Gastrocnemius medialis (tissue), 4 donors: ENCODE data around the gene CORT. TPM values are rescaled to one million over a fixed set of nuclear protein-coding genes. Genes with fewer than 3 reads are reported as not detected.

Experiments
- ATAC-seq, 2 donors: fragments of 150-250 bp; one replicate each; pipeline ENCODE4 v1.9.1; 2016
- DNase-seq, 2 donors: peaks; one replicate each; pipeline ENCODE4 v3.0.0-alpha.2; 2019
- H3K27ac ChIP-seq, 4 donors: fragments of 200-600 bp; sonication (generic); 1 replicate in 1 of 4; 2 replicates in 3 of 4; pipeline ENCODE4 v1.5.1; 2016 to 2018; ENCODE audit warnings: mild to moderate bottlenecking in 2 of 4, moderate library complexity in 1 of 4
- H3K27me3 ChIP-seq, 3 donors: fragments of 200-600 bp; sonication (generic) in 2 of 3; 1 replicate in 1 of 3; 2 replicates in 2 of 3; pipeline versions ENCODE4 v1.5.1 to v1.6.0; 2016 to 2019; ENCODE audit warnings: mild to moderate bottlenecking in 1 of 3, moderate library complexity in 1 of 3
- H3K36me3 ChIP-seq, 2 donors: fragments of 200-600 bp; sonication (generic) in 1 of 2; one replicate each; pipeline ENCODE4 v1.5.1; 2017 to 2018
- H3K4me1 ChIP-seq, 2 donors: fragments of 200-600 bp; sonication (generic) in 1 of 2; one replicate each; pipeline ENCODE4 v1.5.1; 2016 to 2017; ENCODE audit warnings: mild to moderate bottlenecking in 2 of 2
- H3K4me3 ChIP-seq, 4 donors: fragments of 200-600 bp; sonication (generic) in 3 of 4; 1 replicate in 1 of 4; 2 replicates in 3 of 4; pipeline ENCODE4 v1.5.1; 2016 to 2019; ENCODE audit warnings: mild to moderate bottlenecking in 2 of 4
- H3K9me3 ChIP-seq, 3 donors: fragments of 200-600 bp; sonication (generic) in 2 of 3; 1 replicate in 1 of 3; 2 replicates in 2 of 3; pipeline ENCODE4 v1.5.1; 2016 to 2019
- POLR2A ChIP-seq, 2 donors: fragments of 450-650 bp; IDR thresholded peaks; one replicate each; pipeline ENCODE4 v1.6.1; 2017; ENCODE audit warnings: antibody characterized with exemption in 2 of 2, mild to moderate bottlenecking in 2 of 2, moderate library complexity in 2 of 2
- in situ Hi-C, 4 donors: fragments of 200-750 bp; cut with MboI; loops; one replicate each; pipeline versions ENCODE4 v1.15.0 to v1.8.0; 2017; ENCODE audit warnings: low sequenced_read_pairs in 4 of 4
- intact Hi-C: fragments of 100-400 bp; cut with DNase I; formaldehyde crosslinking; loops from one replicate; pipeline ENCODE4 v1.15.1; 2023; ENCODE audit warnings: low total_unique reads
- total RNA-seq, 4 donors: library from RNA; depleted of rRNA; stranded (reverse); fragments of >200 nt; gene quantifications; one replicate each; pipeline versions ENCODE4 v1.1.0 to v1.2.3, GENCODE V29; 2016
- TF ChIP-seq, protein P1 (sequence below), 5 experiments: fragments of 450-650 bp in 3 of 5; fragments of 200-600 bp in 2 of 5; sonication (generic) in 2 of 5; IDR thresholded peaks in 4 of 5; conservative IDR thresholded peaks in 1 of 5; 1 replicate in 4 of 5; 2 replicates in 1 of 5; pipeline ENCODE4 v1.5.1; 2016 to 2019; ENCODE audit warnings: antibody characterized with exemption in 5 of 5, mild to moderate bottlenecking in 3 of 5, moderate library complexity in 3 of 5

Gene CORT
- total RNA-seq, 4 donors from 2014 or later = 0.46 TPM; not detected in 3

DNA sequence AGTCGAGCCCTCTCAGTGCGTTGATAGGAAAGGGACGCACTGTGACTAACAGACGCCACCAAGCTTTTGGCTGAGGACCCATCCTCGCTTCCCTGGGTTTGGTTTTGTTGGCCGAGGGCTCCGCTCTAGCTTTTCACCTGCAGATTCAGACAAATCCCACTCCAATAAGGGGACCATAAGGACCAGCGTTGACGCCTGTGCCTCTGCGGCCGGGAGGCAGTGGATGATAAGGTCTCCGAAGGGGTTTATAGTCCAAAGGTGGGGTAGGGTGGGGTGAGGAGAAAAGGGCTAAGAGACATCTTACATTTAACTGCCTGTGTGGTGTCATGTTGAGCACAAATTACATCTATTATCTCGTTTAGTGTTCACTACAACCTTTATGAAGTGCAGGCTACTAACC lies 25.7 kb downstream of the CORT start:
- H3K9me3 ChIP-seq = no peaks in the 10 kb centered on the region
- TF ChIP-seq POLR2A (IDR thresholded peaks at IDR 0.05) = no peak
- TF ChIP-seq, protein P1, sequence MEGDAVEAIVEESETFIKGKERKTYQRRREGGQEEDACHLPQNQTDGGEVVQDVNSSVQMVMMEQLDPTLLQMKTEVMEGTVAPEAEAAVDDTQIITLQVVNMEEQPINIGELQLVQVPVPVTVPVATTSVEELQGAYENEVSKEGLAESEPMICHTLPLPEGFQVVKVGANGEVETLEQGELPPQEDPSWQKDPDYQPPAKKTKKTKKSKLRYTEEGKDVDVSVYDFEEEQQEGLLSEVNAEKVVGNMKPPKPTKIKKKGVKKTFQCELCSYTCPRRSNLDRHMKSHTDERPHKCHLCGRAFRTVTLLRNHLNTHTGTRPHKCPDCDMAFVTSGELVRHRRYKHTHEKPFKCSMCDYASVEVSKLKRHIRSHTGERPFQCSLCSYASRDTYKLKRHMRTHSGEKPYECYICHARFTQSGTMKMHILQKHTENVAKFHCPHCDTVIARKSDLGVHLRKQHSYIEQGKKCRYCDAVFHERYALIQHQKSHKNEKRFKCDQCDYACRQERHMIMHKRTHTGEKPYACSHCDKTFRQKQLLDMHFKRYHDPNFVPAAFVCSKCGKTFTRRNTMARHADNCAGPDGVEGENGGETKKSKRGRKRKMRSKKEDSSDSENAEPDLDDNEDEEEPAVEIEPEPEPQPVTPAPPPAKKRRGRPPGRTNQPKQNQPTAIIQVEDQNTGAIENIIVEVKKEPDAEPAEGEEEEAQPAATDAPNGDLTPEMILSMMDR (IDR thresholded peaks at IDR 0.05 in 4 of 5, conservative IDR thresholded peaks at IDR 0.05 in 1 of 5) = no peak
- in situ Hi-C loops (no loop called here), intact Hi-C loops (loop anchor here (2.0 kb wide), 1 partner anchor 77 kb away; the partner anchor contains the start of gene PGD)
- no peaks in the 10 kb centered on the region for H3K27me3 ChIP-seq
- peak overlapping the region; percentile 77 to 100 (median 84) for H3K4me3 ChIP-seq
- no peak for DNase-seq
- no peaks in the 10 kb centered on the region for H3K36me3 ChIP-seq
- H3K4me1 ChIP-seq = peaks cover 30 to 31% of the 10 kb centered on the region in 2 donors
- H3K27ac ChIP-seq = peak overlapping the region; percentile 85 to 96 (median 92)
- peak in 1 of 2 donors; percentile 2 for ATAC-seq

DNA sequence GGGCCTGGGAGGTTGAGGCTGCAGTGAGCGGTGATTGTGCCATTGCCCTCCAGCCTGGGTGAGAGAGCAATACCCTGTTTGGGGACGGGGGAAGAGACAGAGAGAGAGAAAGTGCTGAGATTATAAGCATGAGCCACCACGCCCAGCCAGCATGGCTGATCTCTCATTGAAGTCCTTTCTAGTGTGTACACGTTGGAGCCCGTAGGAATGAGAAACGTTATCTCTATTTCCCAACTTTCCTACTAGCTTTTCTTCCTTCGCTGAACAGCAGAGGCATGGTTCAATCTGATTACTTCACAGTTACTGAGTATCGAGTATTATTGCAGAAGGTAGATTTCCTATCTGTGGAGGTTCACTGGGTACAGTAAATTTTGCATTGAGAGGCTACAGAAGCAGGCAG lies 29.5 kb downstream of the CORT start:
- DNase-seq = no peak
- no peak for TF ChIP-seq POLR2A (IDR thresholded peaks at IDR 0.05)
- TF ChIP-seq, protein P1 (IDR thresholded peaks at IDR 0.05 in 4 of 5, conservative IDR thresholded peaks at IDR 0.05 in 1 of 5) = no peak
- no peak for ATAC-seq
- intact Hi-C loops = no loop called here
- Histone ChIP-seq H3K9me3 (no peaks in the 10 kb centered on the region), H3K4me3 (no peak overlapping the region), H3K4me1 (peaks cover 16 to 18% of the 10 kb centered on the region in 2 donors), H3K27me3 (no peaks in the 10 kb centered on the region), H3K27ac (no peak overlapping the region), H3K36me3 (no peaks in the 10 kb centered on the region)
- in situ Hi-C loops = no loop called here

DNA sequence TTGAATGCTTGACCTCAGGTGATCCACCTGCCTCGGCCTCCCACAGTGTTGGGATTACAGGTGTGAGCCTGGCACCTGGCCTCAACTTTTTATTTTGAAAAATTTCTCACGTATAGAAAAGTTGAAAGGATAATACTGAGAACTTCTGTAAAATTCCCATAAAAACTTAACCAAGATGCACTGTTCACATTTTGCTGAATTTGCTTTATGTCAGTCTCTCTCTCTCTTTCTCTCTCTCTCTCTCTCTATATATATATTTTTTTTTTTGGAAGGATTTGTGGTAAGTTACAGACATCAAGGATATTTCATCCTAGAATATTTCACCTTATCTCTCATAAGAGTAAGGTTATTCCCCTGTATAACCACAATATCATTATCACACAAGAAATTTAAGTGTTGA lies 30.8 kb downstream of the CORT start:
- Histone ChIP-seq H3K27me3 (no peaks in the 10 kb centered on the region), H3K9me3 (no peaks in the 10 kb centered on the region), H3K4me1 (peaks cover 11 to 13% of the 10 kb centered on the region in 2 donors), H3K36me3 (no peaks in the 10 kb centered on the region), H3K27ac (no peak overlapping the region), H3K4me3 (no peak overlapping the region)
- DNase-seq = no peak
- intact Hi-C loops = no loop called here
- in situ Hi-C loops = no loop called here
- ATAC-seq = no peak
- TF ChIP-seq, protein P1 (IDR thresholded peaks at IDR 0.05 in 4 of 5, conservative IDR thresholded peaks at IDR 0.05 in 1 of 5) = no peak
- no peak for TF ChIP-seq POLR2A (IDR thresholded peaks at IDR 0.05)

DNA sequence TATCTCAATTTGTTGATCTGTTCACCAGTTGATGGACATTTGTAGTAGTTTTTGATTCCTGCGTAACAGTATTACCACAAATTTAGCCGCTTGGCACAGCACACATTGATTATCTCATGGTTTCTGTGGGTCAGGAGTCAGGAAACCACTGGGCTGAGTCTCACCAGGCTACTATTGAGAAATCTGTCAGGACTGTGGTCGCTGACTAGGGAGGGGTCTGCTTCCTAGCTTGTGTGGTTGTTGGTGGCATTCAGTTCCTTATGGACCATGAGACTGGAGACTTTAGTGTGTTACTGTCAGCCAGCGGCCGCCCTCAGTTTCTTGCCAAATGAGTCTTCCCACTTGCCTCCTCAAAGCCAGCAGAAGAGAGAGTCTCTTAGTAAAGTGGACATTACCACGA lies 34.7 kb downstream of the CORT start:
- in situ Hi-C loops (no loop called here), intact Hi-C loops (no loop called here)

More for the DNA sequence above, 34.7 kb downstream of the CORT start:
- H3K36me3 ChIP-seq = no peaks in the 10 kb centered on the region
- no peak overlapping the region for H3K27ac ChIP-seq
- no peak overlapping the region for H3K4me3 ChIP-seq
- no peak for DNase-seq
- H3K9me3 ChIP-seq = no peaks in the 10 kb centered on the region
- TF ChIP-seq, protein P1 (IDR thresholded peaks at IDR 0.05 in 4 of 5, conservative IDR thresholded peaks at IDR 0.05 in 1 of 5) = no peak
- no peak for TF ChIP-seq POLR2A (IDR thresholded peaks at IDR 0.05)
- no peaks in the 10 kb centered on the region for H3K27me3 ChIP-seq
- no peak for ATAC-seq
- H3K4me1 ChIP-seq = no peaks in the 10 kb centered on the region
